ENCODE results near the gene ZNF835.

- TF ChIP-seq MXI1 (conservative IDR thresholded peaks at IDR 0.05; ENCODE audit: poor library complexity, severe bottlenecking) (no peak), SMC3 (conservative IDR thresholded peaks at IDR 0.05; ENCODE audit: poor library complexity) (no peak), CTCF (IDR thresholded peaks at IDR 0.05; ENCODE audit: poor library complexity, severe bottlenecking) (no peak), EZH2 (IDR thresholded peaks at IDR 0.05; ENCODE audit: borderline replicate concordance, insufficient read depth, low read length, poor library complexity, severe bottlenecking) (no peak), POLR2AphosphoS5 (IDR thresholded peaks at IDR 0.05) (no peak)
- TF ChIP-seq, protein P1, sequence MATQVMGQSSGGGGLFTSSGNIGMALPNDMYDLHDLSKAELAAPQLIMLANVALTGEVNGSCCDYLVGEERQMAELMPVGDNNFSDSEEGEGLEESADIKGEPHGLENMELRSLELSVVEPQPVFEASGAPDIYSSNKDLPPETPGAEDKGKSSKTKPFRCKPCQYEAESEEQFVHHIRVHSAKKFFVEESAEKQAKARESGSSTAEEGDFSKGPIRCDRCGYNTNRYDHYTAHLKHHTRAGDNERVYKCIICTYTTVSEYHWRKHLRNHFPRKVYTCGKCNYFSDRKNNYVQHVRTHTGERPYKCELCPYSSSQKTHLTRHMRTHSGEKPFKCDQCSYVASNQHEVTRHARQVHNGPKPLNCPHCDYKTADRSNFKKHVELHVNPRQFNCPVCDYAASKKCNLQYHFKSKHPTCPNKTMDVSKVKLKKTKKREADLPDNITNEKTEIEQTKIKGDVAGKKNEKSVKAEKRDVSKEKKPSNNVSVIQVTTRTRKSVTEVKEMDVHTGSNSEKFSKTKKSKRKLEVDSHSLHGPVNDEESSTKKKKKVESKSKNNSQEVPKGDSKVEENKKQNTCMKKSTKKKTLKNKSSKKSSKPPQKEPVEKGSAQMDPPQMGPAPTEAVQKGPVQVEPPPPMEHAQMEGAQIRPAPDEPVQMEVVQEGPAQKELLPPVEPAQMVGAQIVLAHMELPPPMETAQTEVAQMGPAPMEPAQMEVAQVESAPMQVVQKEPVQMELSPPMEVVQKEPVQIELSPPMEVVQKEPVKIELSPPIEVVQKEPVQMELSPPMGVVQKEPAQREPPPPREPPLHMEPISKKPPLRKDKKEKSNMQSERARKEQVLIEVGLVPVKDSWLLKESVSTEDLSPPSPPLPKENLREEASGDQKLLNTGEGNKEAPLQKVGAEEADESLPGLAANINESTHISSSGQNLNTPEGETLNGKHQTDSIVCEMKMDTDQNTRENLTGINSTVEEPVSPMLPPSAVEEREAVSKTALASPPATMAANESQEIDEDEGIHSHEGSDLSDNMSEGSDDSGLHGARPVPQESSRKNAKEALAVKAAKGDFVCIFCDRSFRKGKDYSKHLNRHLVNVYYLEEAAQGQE (IDR thresholded peaks at IDR 0.05; ENCODE audit: borderline replicate concordance): no peak
Measured at GRCh38 chr19:56705939-56706338, 34.4 kb upstream of the ZNF835 start.

Data from neural cell (in vitro differentiated cells).